ENCODE results near the gene RYR3.

DNA sequence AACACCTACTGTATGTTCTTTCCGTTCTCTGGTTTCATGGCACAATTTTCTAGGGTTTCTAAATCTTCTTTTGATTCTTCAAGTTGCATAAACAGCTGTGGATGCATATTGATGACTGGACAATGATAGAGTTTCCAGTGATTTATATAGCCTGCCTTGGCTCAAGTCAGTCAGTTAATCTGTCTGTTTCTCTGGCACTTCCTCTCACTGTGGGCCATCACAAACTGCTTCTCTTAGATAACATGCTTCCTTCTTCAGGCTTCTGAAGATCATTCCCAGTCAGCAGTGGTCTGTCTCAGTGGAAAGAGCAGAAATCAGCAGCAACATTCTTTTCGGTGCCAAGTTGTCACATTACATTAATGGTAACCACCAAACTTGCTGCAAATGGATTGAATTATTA lies 207.2 kb downstream of the RYR3 start:
- no peak for TF ChIP-seq CTCF (IDR thresholded peaks at IDR 0.05 in 2 of 3, conservative IDR thresholded peaks at IDR 0.05 in 1 of 3; ENCODE audit: control insufficient read depth in 2 of 3, extremely low read depth in 1 of 3, insufficient read depth in 1 of 3, low read depth in 3 of 3, low read length in 3 of 3)
- TF ChIP-seq, protein P1, sequence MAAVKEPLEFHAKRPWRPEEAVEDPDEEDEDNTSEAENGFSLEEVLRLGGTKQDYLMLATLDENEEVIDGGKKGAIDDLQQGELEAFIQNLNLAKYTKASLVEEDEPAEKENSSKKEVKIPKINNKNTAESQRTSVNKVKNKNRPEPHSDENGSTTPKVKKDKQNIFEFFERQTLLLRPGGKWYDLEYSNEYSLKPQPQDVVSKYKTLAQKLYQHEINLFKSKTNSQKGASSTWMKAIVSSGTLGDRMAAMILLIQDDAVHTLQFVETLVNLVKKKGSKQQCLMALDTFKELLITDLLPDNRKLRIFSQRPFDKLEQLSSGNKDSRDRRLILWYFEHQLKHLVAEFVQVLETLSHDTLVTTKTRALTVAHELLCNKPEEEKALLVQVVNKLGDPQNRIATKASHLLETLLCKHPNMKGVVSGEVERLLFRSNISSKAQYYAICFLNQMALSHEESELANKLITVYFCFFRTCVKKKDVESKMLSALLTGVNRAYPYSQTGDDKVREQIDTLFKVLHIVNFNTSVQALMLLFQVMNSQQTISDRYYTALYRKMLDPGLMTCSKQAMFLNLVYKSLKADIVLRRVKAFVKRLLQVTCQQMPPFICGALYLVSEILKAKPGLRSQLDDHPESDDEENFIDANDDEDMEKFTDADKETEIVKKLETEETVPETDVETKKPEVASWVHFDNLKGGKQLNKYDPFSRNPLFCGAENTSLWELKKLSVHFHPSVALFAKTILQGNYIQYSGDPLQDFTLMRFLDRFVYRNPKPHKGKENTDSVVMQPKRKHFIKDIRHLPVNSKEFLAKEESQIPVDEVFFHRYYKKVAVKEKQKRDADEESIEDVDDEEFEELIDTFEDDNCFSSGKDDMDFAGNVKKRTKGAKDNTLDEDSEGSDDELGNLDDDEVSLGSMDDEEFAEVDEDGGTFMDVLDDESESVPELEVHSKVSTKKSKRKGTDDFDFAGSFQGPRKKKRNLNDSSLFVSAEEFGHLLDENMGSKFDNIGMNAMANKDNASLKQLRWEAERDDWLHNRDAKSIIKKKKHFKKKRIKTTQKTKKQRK (IDR thresholded peaks at IDR 0.05; ENCODE audit: low read depth, low read length) = no peak
- TF ChIP-seq MXI1 (IDR thresholded peaks at IDR 0.05; ENCODE audit: low read depth, low read length) = no peak
- TF ChIP-seq ZBTB33 (IDR thresholded peaks at IDR 0.05) = no peak
- TF ChIP-seq, protein P2, sequence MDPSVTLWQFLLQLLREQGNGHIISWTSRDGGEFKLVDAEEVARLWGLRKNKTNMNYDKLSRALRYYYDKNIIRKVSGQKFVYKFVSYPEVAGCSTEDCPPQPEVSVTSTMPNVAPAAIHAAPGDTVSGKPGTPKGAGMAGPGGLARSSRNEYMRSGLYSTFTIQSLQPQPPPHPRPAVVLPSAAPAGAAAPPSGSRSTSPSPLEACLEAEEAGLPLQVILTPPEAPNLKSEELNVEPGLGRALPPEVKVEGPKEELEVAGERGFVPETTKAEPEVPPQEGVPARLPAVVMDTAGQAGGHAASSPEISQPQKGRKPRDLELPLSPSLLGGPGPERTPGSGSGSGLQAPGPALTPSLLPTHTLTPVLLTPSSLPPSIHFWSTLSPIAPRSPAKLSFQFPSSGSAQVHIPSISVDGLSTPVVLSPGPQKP (IDR thresholded peaks at IDR 0.05; ENCODE audit: low read depth, low read length) = no peak
- no peak for TF ChIP-seq ZNF274 (IDR thresholded peaks at IDR 0.05; ENCODE audit: insufficient read depth, insufficient read length)
- no peak for TF ChIP-seq MYC (IDR thresholded peaks at IDR 0.05; ENCODE audit: insufficient read depth, insufficient read length, insufficient replicate concordance, low read length, severe bottlenecking)
- no peak for TF ChIP-seq RUNX3 (IDR thresholded peaks at IDR 0.05; ENCODE audit: low read length)
- TF ChIP-seq TBL1XR1 (IDR thresholded peaks at IDR 0.05; ENCODE audit: low read depth, low read length) = no peak
- no peak for TF ChIP-seq EED (IDR thresholded peaks at IDR 0.05; ENCODE audit: low read depth)
- TF ChIP-seq STAT3 (IDR thresholded peaks at IDR 0.05; ENCODE audit: low read depth, low read length) = no peak
- no peak for TF ChIP-seq HDAC6 (IDR thresholded peaks at IDR 0.05; ENCODE audit: unreplicated experiment)
